Naive thymus-derived CD8-positive, alpha-beta T cell (primary cell): Measurements from ENCODE around the gene OST4. TPM values are rescaled to one million over a fixed set of nuclear protein-coding genes. Genes with fewer than 3 reads are reported as not detected.
"Not testable (repeated sequence)": the region's sequence is repeated elsewhere in the genome, so short reads cannot be mapped to it uniquely, and the experiment has no call there.

Experiments
- ATAC-seq, 2 donors: fragments of 150-1000 bp; cut with Tn5 transposase in 1 of 2; sonication (Bioruptor Pico), chemical (Tn5 transposase) in 1 of 2; 1 replicate in 1 of 2; 2 replicates in 1 of 2; pipeline ENCODE4 v1.10.0; 2021; ENCODE audit warnings: mild to moderate bottlenecking in 2 of 2, moderate library complexity in 2 of 2
- POLR2A ChIA-PET: fragments of 350-600 bp; sonication (Branson Sonifier 250); formaldehyde crosslinking; loops from one replicate; lab custom pipeline; 2021; ENCODE audit warnings: antibody characterized with exemption; lab: Charles Lee
- DNase-seq, 10 donors: peaks; one replicate each; pipeline versions ENCODE4 v3.0.0 to v3.0.0-alpha.2; 2020 to 2022
- H3K27ac Mint-ChIP-seq, 10 donors: one replicate each; pipeline ENCODE4 v1.8.0; 2020 to 2022; ENCODE audit warnings: mild to moderate bottlenecking in 10 of 10, mixed read lengths in 10 of 10, moderate library complexity in 4 of 10, inconsistent platforms in 1 of 10
- H3K27me3 Mint-ChIP-seq, 5 donors: one replicate each; pipeline ENCODE4 v1.8.0; 2021 to 2022; ENCODE audit warnings: mixed read lengths in 5 of 5
- H3K36me3 Mint-ChIP-seq, 3 donors: one replicate each; pipeline ENCODE4 v1.8.0; 2020 to 2022; ENCODE audit warnings: mixed read lengths in 3 of 3, mild to moderate bottlenecking in 2 of 3, inconsistent platforms in 1 of 3
- H3K4me1 Mint-ChIP-seq, 4 donors: one replicate each; pipeline ENCODE4 v1.8.0; 2021 to 2022; ENCODE audit warnings: mixed read lengths in 4 of 4
- H3K4me3 Mint-ChIP-seq, 10 donors: one replicate each; pipeline ENCODE4 v1.8.0; 2020 to 2022; ENCODE audit warnings: mild to moderate bottlenecking in 10 of 10, mixed read lengths in 10 of 10, moderate library complexity in 6 of 10, inconsistent platforms in 1 of 10
- H3K9me3 Mint-ChIP-seq, 9 donors: one replicate each; pipeline ENCODE4 v1.8.0; 2020 to 2022; ENCODE audit warnings: mixed read lengths in 9 of 9, mild to moderate bottlenecking in 3 of 9, inconsistent platforms in 1 of 9, moderate library complexity in 1 of 9
- polyA plus RNA-seq, 3 donors: library from polyadenylated mRNA; unstranded; fragments of 300-500 nt; fragmentation: Illumina TruSeq; gene quantifications; one replicate each; pipeline ENCODE4 v1.2.3, GENCODE V29; 2021
- total RNA-seq, 8 experiments: library from RNA in 2 of 8; stranded (reverse) in 2 of 8; gene quantifications; one replicate each; pipeline ENCODE4 v1.2.3 and lab custom pipeline; 2021 to 2026

OST4 gene
- total RNA-seq (100 to 1,000 TPM; 246 to 268 TPM), polyA plus RNA-seq (100 to 1,000 TPM; 827 to 916 (median 901) TPM), total RNA-seq (lab: John Stamatoyannopoulos, UW) (67.5 to 94.3 (median 75.2) reads per million in 6 experiments)

DNA sequence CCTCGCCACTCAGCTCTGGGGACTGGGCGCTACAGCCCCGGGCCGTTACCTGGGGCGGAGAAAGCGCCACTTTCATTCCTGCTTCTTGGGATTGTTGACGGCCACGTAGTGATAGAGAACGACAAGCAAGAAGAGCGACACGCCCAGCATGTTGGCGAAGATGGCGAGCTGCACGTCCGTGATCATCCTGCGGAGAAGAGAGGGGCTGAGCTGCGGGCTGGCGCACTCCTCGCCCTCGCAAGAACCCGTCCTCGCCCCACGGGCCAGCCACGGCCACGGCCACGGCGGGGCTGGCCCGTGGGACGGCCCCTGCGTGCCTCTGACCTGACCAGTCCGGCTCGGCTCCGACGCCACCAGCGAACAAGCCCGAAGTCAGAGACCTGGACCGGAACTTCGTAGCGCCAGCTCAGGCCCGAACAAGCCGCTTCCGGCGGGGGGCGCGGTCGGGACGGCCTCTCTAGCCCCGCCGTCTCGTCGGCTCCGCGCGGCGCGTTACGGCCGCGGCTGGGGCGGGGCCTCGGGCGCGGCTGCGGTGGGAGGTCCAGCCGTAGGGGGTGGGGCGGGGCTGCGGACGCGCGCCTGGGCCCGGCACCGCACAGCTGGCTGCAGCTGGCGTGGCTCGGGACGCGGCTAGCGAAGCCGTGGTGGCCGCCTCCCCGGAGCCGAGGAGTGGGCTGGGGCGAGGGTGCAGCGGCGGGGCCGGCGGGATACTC is at the start of gene OST4:
OST4 (minus strand) TSS at position 378 of the 713 bp plus-strand sequence.
- Mint-ChIP-seq H3K4me1 (peaks cover 45 to 83% (median 76%) of the 10 kb centered on the region in 4 donors), H3K9me3 (no peaks in the 10 kb centered on the region), H3K4me3 (peak within 1 kb of the TSS; percentile 93 to 98 (median 98)), H3K27ac (peak within 1 kb of the TSS; percentile 94 to 99 (median 97)), H3K36me3 (peaks cover 0 to 33% (median 0%) of the 10 kb centered on the region in 3 donors), H3K27me3 (no peaks in the 10 kb centered on the region)
- ATAC-seq (peak; percentile 87 to 91), DNase-seq (peak; percentile 80 to 90 (median 88))
- POLR2A ChIA-PET: interaction anchor here (0.6 to 13.8 kb wide), 12 partner anchors 13 to 592 kb away, joined by 3 to 270 read pairs (median 5); partner anchors contain the start of genes ABHD1, AGBL5, ATRAID and EIF2B4

DNA sequence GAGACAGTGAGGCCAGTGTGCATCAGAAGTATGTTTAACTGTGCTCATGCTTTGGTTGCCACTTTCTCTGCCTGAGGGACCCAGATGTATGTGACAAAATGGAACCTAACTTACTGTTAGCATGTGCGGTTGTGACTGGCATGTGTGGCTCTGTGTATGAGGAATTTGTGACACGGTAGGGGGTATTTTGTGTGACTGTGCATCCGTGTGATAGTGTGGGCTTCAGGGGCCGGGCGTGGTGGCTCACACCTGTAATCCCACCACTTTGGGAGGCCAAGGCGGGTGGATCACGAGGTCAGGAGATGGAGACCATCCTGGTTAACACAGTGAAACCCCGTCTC is 47.8 kb upstream of the OST4 start:
- Mint-ChIP-seq H3K4me3 (peak overlapping the region; percentile 67 to 89 (median 80)), H3K4me1 (peaks cover 11 to 29% (median 21%) of the 10 kb centered on the region in 4 donors), H3K27me3 (peaks cover 8 to 25% (median 17%) of the 10 kb centered on the region in 5 donors)
- POLR2A ChIA-PET, ATAC-seq, H3K27ac Mint-ChIP-seq, DNase-seq, H3K9me3 Mint-ChIP-seq, H3K36me3 Mint-ChIP-seq: not testable (repeated sequence)

DNA sequence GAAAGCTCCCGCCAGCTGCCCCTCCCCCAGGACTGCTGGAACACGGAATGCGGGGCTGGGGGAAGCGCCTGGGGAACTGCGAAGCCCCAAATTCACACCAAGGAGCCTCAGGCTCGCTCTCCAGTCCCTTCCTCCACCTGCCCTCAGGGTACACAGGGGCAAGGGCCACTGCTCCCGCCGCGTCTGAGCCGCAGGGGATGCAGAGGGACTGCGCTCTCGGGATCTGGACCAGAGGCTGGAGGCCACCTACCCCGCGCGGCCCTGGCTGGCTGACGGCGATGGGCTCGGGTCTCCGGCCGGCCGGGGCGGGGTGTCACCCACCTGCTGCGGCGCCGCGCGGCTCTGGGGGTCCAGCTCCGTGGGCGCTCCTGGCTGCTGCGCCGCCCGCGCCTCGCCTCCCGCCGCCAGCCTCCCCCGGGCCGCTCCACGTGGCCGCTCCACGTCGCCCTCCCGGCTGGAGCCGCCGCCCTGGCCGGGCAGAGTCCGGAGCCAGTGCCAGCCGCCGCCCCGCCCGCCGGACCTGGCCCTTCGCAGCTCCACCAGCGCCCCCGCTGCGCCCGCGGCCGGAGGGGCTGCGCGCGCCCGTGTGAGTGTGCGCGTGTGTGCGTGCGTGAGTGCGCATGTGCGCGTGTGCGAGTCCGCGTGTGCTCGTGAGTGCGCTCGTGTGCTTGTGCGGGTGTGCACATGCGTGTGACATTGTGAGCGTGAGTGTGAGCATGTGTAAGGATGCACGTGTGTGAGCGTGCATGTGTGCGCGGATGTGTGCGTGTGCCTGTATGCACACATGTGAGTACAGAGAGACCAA is 47.3 kb upstream of the OST4 start, which contains the start of gene CGREF1:
CGREF1 (minus strand) TSS at position 604 of the 805 bp plus-strand sequence. CDS start 14,762 bp downstream, outside the sequence.
- POLR2A ChIA-PET: interaction anchor here (1.2 kb wide), 1 partner anchor 15 kb away, joined by 4 read pairs; the partner anchor contains the start of gene PREB
- H3K4me1 Mint-ChIP-seq: peaks cover 11 to 24% (median 17%) of the 10 kb centered on the region in 4 donors
- DNase-seq: no peak
- H3K4me3 Mint-ChIP-seq: peak within 1 kb of the TSS; percentile 67 to 89 (median 80)
- no peaks in the 10 kb centered on the region for H3K36me3 Mint-ChIP-seq
- H3K27ac Mint-ChIP-seq: no peak within 1 kb of the TSS
- peaks cover 8 to 25% (median 17%) of the 10 kb centered on the region in 5 donors for H3K27me3 Mint-ChIP-seq
- H3K9me3 Mint-ChIP-seq: peaks cover 0 to 2% (median 0%) of the 10 kb centered on the region in 9 donors
- peak in 1 of 2 donors; percentile 9 for ATAC-seq

DNA sequence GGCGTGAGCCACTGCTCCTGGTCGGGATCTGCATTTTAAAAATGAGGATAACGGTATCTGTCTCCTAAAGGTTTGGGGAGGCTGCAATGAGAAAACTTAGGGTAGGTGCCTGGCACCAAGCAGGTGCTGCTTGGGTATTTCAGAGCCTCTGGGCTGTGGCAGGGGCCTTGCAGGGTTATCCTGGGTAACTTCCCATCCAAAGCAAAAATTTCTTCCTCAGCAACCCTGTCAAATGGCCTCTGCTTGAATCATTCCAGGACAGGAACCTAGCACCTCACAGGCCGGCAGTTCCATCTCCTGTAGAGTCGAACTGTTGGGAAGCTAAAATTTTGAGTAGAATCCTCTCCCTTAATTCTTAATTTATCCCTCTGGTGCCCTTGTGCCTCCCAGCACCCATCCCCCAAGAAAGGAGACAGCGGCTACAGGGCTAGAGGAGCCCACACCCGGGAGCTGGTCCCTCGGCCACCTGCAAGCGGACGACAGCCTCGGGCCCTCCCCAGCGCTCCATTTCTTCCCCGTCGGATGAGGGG is 46.6 kb upstream of the OST4 start:
- DNase-seq (no peak), ATAC-seq (no peak)
- peaks cover 6 to 20% (median 13%) of the 10 kb centered on the region in 4 donors for H3K4me1 Mint-ChIP-seq
- no peak overlapping the region for H3K27ac Mint-ChIP-seq
- POLR2A ChIA-PET: interaction anchor here (1.2 kb wide), 1 partner anchor 16 kb away, joined by 4 read pairs; the partner anchor contains the start of gene PREB
- no peaks in the 10 kb centered on the region for H3K36me3 Mint-ChIP-seq
- peaks cover 8 to 25% (median 17%) of the 10 kb centered on the region in 5 donors for H3K27me3 Mint-ChIP-seq
- peaks cover 0 to 2% (median 0%) of the 10 kb centered on the region in 9 donors for H3K9me3 Mint-ChIP-seq
- peak overlapping the region; percentile 13 to 67 (median 34) for H3K4me3 Mint-ChIP-seq

DNA sequence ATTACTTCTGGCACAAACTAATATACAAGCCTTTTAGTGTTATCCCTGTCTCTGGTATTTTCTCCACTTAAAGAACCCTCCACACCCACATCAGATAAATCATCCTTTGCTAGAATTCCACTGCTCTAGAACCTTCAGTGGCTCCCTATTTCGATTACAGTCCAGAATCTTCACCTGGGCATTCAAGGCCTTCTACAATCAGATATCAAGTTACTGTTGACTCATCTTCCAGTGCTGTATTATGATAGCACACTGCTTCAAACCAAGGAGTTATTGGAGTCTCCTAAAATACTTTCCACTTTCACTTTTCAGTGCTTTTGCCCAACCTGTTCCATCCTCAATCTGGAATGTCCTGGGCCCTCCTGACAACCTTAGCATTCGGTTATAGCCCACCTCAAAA is 44.1 kb upstream of the OST4 start:
- Mint-ChIP-seq H3K27ac (no peak overlapping the region), H3K4me3 (no peak overlapping the region), H3K36me3 (no peaks in the 10 kb centered on the region), H3K4me1 (peaks cover 0 to 16% (median 4%) of the 10 kb centered on the region in 4 donors), H3K27me3 (peaks cover 8 to 25% (median 17%) of the 10 kb centered on the region in 5 donors), H3K9me3 (peaks cover 0 to 2% (median 0%) of the 10 kb centered on the region in 9 donors)
- no peak for ATAC-seq
- no peak for DNase-seq
- POLR2A ChIA-PET: interaction anchor here (0.7 kb wide), 1 partner anchor 15 kb away, joined by 5 read pairs; no protein-coding TSS in a partner anchor

DNA sequence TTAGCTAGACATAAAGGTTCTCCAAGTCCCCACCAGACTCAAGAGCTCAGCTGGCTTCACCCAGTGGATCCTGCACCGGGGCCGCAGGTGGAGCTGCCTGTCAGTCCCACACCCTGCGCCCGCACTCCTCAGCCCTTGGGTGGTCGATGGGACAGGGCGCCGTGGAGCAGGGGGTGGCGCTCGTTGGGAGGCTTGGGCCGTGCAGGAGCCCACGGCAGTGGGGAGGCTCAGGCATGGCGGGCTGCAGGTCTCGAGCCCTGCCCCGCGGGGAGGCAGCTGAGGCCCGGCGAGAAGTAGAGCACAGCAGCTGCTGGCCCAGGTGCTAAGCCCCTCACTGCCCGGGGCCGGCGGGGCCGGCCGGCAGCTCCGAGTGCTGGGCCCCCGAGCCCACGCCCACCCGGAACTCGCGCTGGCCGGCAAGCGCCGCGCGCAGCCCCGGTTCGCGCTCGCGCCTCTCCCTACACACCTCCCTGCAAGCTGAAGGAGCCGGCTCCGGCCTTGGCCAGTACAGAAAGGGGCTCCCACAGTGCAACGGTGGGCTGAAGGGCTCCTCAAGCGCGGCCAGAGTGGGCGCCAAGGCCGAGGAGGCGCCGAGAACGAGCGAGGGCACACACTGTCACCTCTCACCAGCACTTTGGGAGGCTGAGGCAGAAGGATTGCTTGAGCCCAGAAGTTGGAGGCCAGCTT is 40.1 kb upstream of the OST4 start:
- ATAC-seq, H3K36me3 Mint-ChIP-seq, H3K27ac Mint-ChIP-seq, H3K27me3 Mint-ChIP-seq, H3K4me1 Mint-ChIP-seq, H3K9me3 Mint-ChIP-seq, H3K4me3 Mint-ChIP-seq: not testable (repeated sequence)
- DNase-seq: peak in 1 of 10 donors; percentile 53
- POLR2A ChIA-PET: interaction anchor here (0.5 to 0.7 kb wide), 2 partner anchors 23 to 50 kb away, joined by 3 to 4 read pairs; partner anchors contain the start of gene PREB

DNA sequence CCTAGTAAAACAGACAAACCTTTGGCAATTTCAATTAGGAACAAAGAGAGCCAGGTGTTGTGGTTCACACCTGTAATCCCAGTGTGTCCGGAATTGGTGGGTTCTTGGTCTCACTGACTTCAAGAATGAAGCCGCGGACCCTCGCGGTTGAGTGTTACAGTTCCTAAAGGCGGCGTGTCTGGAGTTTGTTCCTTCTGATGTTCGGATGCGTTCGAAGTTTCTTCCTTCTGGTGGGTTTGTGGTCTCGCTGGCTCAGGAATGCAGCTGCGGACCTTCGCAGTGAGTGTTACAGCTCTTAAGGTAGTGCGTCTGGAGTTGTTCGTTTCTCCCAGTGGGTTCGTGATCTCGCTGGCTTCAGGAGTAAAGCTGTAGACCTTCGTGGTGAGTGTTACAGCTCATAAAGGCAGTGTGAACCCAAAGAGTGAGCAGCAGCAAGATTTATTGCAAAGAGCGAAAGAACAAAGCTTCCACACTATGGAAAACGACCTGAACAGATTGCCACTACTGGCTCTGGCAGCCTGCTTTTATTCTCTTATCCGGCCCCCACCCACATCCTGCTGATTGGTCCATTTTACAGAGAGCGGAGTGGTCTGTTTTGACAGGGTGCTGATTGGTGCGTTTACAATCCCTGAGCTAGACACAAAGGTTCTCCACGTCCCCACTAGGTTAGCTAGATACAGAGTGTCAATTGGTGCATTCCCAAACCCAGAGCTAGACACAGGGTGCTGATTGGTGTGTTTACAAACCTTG is 39.3 kb upstream of the OST4 start:
- ATAC-seq, H3K36me3 Mint-ChIP-seq, H3K9me3 Mint-ChIP-seq, H3K4me1 Mint-ChIP-seq: not testable (repeated sequence)
- peak in 1 of 10 donors; percentile 8 for DNase-seq
- Mint-ChIP-seq H3K4me3 (peak overlapping the region in 2 of 10 donors; percentile 13 to 65), H3K27me3 (peaks cover 0 to 11% (median 5%) of the 10 kb centered on the region in 5 donors), H3K27ac (peak overlapping the region in 1 of 10 donors; percentile 63)
- POLR2A ChIA-PET: interaction anchor here (0.5 to 0.7 kb wide), 2 partner anchors 24 to 51 kb away, joined by 3 to 4 read pairs; partner anchors contain the start of gene PREB

DNA sequence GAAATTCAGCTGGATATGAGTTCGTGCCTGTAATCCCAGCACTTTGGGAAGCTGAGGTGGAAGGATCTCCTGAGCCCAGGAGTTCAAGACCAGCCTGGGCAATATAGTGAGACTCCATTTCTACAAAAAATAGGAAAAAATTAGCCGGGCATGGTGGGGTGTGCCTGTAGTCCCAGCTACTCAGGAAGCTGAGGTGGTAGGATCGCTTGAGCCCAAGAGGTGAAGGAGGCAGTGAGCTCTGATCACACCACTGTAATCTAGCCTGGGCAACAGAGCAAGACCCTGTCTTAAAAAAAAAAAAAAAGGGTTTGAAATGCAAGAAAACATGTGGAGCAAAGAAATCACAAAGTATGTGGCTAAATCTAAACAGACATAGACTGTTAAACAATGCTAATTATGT is 37.6 kb upstream of the OST4 start:
- H3K9me3 Mint-ChIP-seq: no peaks in the 10 kb centered on the region
- H3K36me3 Mint-ChIP-seq: no peaks in the 10 kb centered on the region
- no peak overlapping the region for H3K27ac Mint-ChIP-seq
- POLR2A ChIA-PET: no interaction called here
- peaks cover 0 to 5% (median under 1%) of the 10 kb centered on the region in 4 donors for H3K4me1 Mint-ChIP-seq
- DNase-seq (no peak), ATAC-seq (no peak)
- no peak overlapping the region for H3K4me3 Mint-ChIP-seq
- H3K27me3 Mint-ChIP-seq: peaks cover 0 to 20% (median 5%) of the 10 kb centered on the region in 5 donors

DNA sequence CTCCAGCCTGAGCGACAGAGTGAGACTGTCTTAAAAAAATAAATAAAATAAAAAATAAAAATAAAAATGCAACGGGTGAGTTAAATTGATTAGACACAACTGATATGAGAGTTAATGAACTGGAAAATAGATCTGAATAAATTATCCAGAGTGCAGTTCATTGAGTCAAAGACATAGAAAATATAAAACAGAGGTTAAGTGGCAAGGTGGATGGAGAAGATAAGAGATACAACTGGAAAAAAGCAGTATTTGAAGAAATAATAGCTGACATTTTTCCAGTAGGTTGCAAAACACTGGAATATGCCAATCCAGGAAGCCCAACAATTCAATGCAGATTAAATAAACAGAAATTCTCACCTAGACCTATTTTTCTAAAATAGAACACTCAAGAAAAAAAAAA is 36.8 kb upstream of the OST4 start:
- POLR2A ChIA-PET: no interaction called here
- ATAC-seq: no peak
- peaks cover 0 to 5% (median under 1%) of the 10 kb centered on the region in 4 donors for H3K4me1 Mint-ChIP-seq
- H3K27me3 Mint-ChIP-seq: peaks cover 0 to 20% (median 7%) of the 10 kb centered on the region in 5 donors
- DNase-seq: no peak
- no peak overlapping the region for H3K4me3 Mint-ChIP-seq
- no peak overlapping the region for H3K27ac Mint-ChIP-seq
- H3K9me3 Mint-ChIP-seq: no peaks in the 10 kb centered on the region
- H3K36me3 Mint-ChIP-seq: no peaks in the 10 kb centered on the region

DNA sequence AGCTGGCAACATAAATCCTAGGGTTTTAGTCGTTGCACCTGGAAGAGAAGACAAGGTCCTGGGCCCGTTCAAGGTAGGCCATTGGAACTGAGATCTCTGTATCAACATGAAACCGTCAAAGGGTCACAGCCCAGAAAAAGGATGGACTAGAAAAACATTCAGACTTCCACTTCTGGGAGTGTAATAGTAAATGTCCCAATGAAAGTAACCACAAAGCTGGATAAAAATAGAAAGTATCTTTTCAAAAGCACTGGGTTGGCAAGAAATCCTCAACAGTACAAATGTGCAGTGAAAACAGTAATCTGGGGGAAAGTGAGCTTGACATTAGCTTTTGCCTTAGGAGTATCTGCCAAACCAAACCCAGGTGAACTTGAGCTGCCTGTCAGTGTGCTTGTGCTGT is 34.5 kb upstream of the OST4 start:
- POLR2A ChIA-PET: no interaction called here

DNA sequence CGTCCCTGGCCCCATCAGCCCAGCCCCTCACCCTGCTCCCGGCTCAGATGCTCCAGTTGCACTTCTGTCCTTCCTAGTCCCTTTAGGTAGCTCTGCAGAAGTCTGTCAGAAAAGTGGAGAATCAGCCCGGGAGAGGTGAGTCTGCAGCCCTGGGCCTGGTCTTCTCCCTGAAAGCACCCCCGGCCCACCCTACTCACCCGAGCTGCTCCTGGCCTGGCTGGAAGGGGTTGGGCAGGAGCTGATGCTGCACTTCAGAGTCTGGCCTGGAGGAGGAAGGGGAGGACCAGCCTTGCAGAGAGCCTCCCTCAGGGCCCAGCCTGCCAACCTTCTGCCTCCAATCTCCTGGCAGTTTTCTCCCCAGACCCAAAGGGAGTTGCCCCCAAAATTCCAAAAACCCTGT is 30.9 kb upstream of the OST4 start:
- DNase-seq: no peak
- ATAC-seq: no peak
- Mint-ChIP-seq H3K4me1 (peaks cover 0 to 2% (median 0%) of the 10 kb centered on the region in 4 donors), H3K27ac (peak overlapping the region in 1 of 10 donors; percentile 84), H3K4me3 (no peak overlapping the region), H3K9me3 (no peaks in the 10 kb centered on the region), H3K27me3 (peaks cover 0 to 15% (median 6%) of the 10 kb centered on the region in 5 donors), H3K36me3 (no peaks in the 10 kb centered on the region)
- POLR2A ChIA-PET: interaction anchor here (0.5 to 1.2 kb wide), 2 partner anchors 10 to 16 kb away, joined by 3 read pairs; partner anchors contain the start of gene KHK

More for the DNA sequence above, 34.5 kb upstream of the OST4 start:
- no peak overlapping the region for H3K4me3 Mint-ChIP-seq
- ATAC-seq (no peak), DNase-seq (no peak)
- no peaks in the 10 kb centered on the region for H3K9me3 Mint-ChIP-seq
- peaks cover 0 to 20% (median 7%) of the 10 kb centered on the region in 5 donors for H3K27me3 Mint-ChIP-seq
- no peak overlapping the region for H3K27ac Mint-ChIP-seq
- peaks cover 0 to 5% (median under 1%) of the 10 kb centered on the region in 4 donors for H3K4me1 Mint-ChIP-seq
- no peaks in the 10 kb centered on the region for H3K36me3 Mint-ChIP-seq
